Panc1 (cell line): ENCODE results near the gene CCDC187. TPM values are rescaled to one million over a fixed set of nuclear protein-coding genes. Genes with fewer than 3 reads are reported as not detected.

Experiments
- ATAC-seq: fragments of 200-7000 bp; cut with Tn5 transposase; 2 replicates; pipeline ENCODE4 v1.9.1; 2020; ENCODE audit warnings: mild to moderate bottlenecking, moderate library complexity
- BruUV-seq: library from RNA; stranded (reverse); fragments of 400-500 nt; replicated peaks from 2 replicates; lab custom pipeline; 2021; lab: Mats Ljungman, UMichigan
- CTCF ChIA-PET: fragments of 300-600 bp; sonication (Branson Sonifier 250); formaldehyde crosslinking; loops from one replicate; lab custom pipeline; 2022; ENCODE audit warnings: antibody characterized with exemption; lab: Charles Lee
- POLR2A ChIA-PET: fragments of 300-600 bp; sonication (Branson Sonifier 250); formaldehyde crosslinking; loops from one replicate; lab custom pipeline; 2022; ENCODE audit warnings: antibody characterized with exemption; lab: Charles Lee
- DNase-seq: peaks from one replicate; pipeline ENCODE4 v3.0.0-alpha.2; 2010; ENCODE audit warnings: low read depth, low spot score
- H3K27ac ChIP-seq: 2 replicates; pipeline ENCODE4 v1.5.1; 2011; ENCODE audit warnings: mild to moderate bottlenecking, low read length, inconsistent platforms
- H3K27me3 ChIP-seq: fragments of 200-500 bp; sonication (Bioruptor generic); 2 replicates; pipeline ENCODE4 v1.6.0; 2014; ENCODE audit warnings: low read length, inconsistent platforms; ENCODE audit not compliant: control insufficient read depth, insufficient read depth
- H3K36me3 ChIP-seq: fragments of 200-500 bp; sonication (Bioruptor generic); 2 replicates; pipeline ENCODE4 v1.5.1; 2014; ENCODE audit warnings: inconsistent platforms, mild to moderate bottlenecking, low read length, moderate library complexity; ENCODE audit not compliant: control insufficient read depth, insufficient read depth
- H3K4me1 ChIP-seq: 2 replicates; pipeline ENCODE4 v1.5.1; 2011; ENCODE audit warnings: inconsistent platforms, mild to moderate bottlenecking, low read length, moderate library complexity; ENCODE audit not compliant: control insufficient read depth, insufficient read depth
- H3K4me3 ChIP-seq, 2 experiments: 2 replicates each; pipeline ENCODE4 v1.5.1; 2011 to 2012; ENCODE audit warnings: low read depth in 2 of 2, low read length in 2 of 2, mild to moderate bottlenecking in 2 of 2, inconsistent platforms in 1 of 2, moderate library complexity in 1 of 2
- H3K9me3 ChIP-seq: fragments of 200-500 bp; sonication (Bioruptor generic); 2 replicates; pipeline ENCODE4 v1.5.1; 2014; ENCODE audit warnings: low read depth, mild to moderate bottlenecking, inconsistent platforms, low read length, moderate library complexity; ENCODE audit not compliant: control insufficient read depth, insufficient read depth
- CTCF ChIP-seq: fragments of 450-650 bp; IDR thresholded peaks from 2 replicates; pipeline ENCODE4 v1.5.1; 2017; ENCODE audit warnings: mild to moderate bottlenecking
- POLR2AphosphoS5 ChIP-seq: IDR thresholded peaks from 2 replicates; pipeline ENCODE4 v1.6.1; 2012; ENCODE audit warnings: mild to moderate bottlenecking, low read depth, low read length, moderate library complexity
- REST ChIP-seq, 2 experiments: IDR thresholded peaks; 2 replicates each; pipeline ENCODE4 v1.6.1; 2011 to 2012; ENCODE audit warnings: low read depth in 2 of 2, control low read depth in 1 of 2, low read length in 1 of 2, mild to moderate bottlenecking in 1 of 2, moderate library complexity in 1 of 2; ENCODE audit not compliant: insufficient read depth in 1 of 2
- SIN3A ChIP-seq: IDR thresholded peaks from 2 replicates; pipeline ENCODE4 v1.6.1; 2012; ENCODE audit warnings: low read depth, mild to moderate bottlenecking, low read length, moderate library complexity, borderline replicate concordance; ENCODE audit not compliant: insufficient read depth
- TCF7L2 ChIP-seq: IDR thresholded peaks from 2 replicates; pipeline ENCODE4 v1.6.1; 2011; ENCODE audit warnings: mild to moderate bottlenecking, low read depth, low read length, inconsistent platforms
- in situ Hi-C: cut with HindIII; loops from 2 replicates; pipeline ENCODE4 v1.10.0; 2016; ENCODE audit warnings: low sequenced_read_pairs, low pct_unique_long_range_greater_than_20kb
- intact Hi-C: fragments of 100-400 bp; cut with micrococcal nuclease; formaldehyde crosslinking; loops from one replicate; pipeline ENCODE4 v1.10.0; 2022; ENCODE audit not compliant: unreplicated experiment
- total RNA-seq: library from RNA; stranded (reverse); gene quantifications from one replicate; pipeline ENCODE4 v1.2.1, GENCODE V29; 2021; ENCODE audit not compliant: unreplicated experiment

CCDC187 gene
- total RNA-seq, 1 experiment from 2014 or later: not detected

GRCh38 chr9:136349546-136349945, 45.7 kb upstream of the CCDC187 start:
- no peak for DNase-seq
- POLR2A ChIA-PET: no interaction called here
- H3K27ac ChIP-seq: no peak overlapping the region
- no peaks in the 10 kb centered on the region for H3K9me3 ChIP-seq
- CTCF ChIA-PET: no interaction called here
- no peaks in the 10 kb centered on the region for H3K36me3 ChIP-seq
- ATAC-seq: no peak
- BruUV-seq: no TSS peak
- in situ Hi-C loops (no loop called here), intact Hi-C loops (no loop called here)
- no peak overlapping the region for H3K4me3 ChIP-seq
- peaks cover 15% of the 10 kb centered on the region for H3K4me1 ChIP-seq
- no peak for TF ChIP-seq REST (IDR thresholded peaks at IDR 0.05; ENCODE audit: insufficient read depth in 1 of 2, low read depth in 2 of 2, low read length in 1 of 2)
- no peak for TF ChIP-seq TCF7L2
- no peak for TF ChIP-seq POLR2AphosphoS5
- no peak for TF ChIP-seq CTCF
- no peak for TF ChIP-seq SIN3A
- H3K27me3 ChIP-seq: no peaks in the 10 kb centered on the region

- no peak for TF ChIP-seq CTCF
- no peak for TF ChIP-seq TCF7L2
- no peak for TF ChIP-seq REST (IDR thresholded peaks at IDR 0.05; ENCODE audit: insufficient read depth in 1 of 2, low read depth in 2 of 2, low read length in 1 of 2)
- TF ChIP-seq POLR2AphosphoS5: no peak
- ChIA-PET POLR2A (no interaction called here), CTCF (no interaction called here)
- Histone ChIP-seq H3K4me3 (no peak overlapping the region), H3K27ac (no peak overlapping the region), H3K27me3 (no peaks in the 10 kb centered on the region), H3K9me3 (no peaks in the 10 kb centered on the region), H3K36me3 (no peaks in the 10 kb centered on the region), H3K4me1 (peaks cover 7% of the 10 kb centered on the region)
- intact Hi-C loops: no loop called here
- ATAC-seq (no peak), DNase-seq (no peak)
- in situ Hi-C loops: no loop called here
- no TSS peak for BruUV-seq
Measured at GRCh38 chr9:136348691-136349090, 44.8 kb upstream of the CCDC187 start.
